Astrocyte (in vitro differentiated cells and primary cell): ENCODE results near the gene SH3BP1. TPM values are rescaled to one million over a fixed set of nuclear protein-coding genes. Genes with fewer than 3 reads are reported as not detected.

Source experiments
- DNase-seq: peaks from one replicate; pipeline ENCODE4 v3.0.0-alpha.2; 2010; ENCODE audit warnings: low read depth
- FAIRE-seq: peaks from 2 replicates; lab custom pipeline; 2011; peaks lifted over from hg19 to GRCh38; lab: Jason Lieb, UNC
- H2AFZ ChIP-seq: 2 replicates; pipeline ENCODE4 v1.6.0; 2012; ENCODE audit warnings: low read depth, low read length, inconsistent platforms
- H3K27ac ChIP-seq: 2 replicates; pipeline ENCODE4 v1.5.1; 2011; ENCODE audit warnings: low read depth, low read length, inconsistent platforms
- H3K27me3 ChIP-seq: 2 replicates; pipeline ENCODE4 v1.6.0; 2011; ENCODE audit warnings: low read length, inconsistent platforms; ENCODE audit not compliant: insufficient read depth
- H3K36me3 ChIP-seq: 2 replicates; pipeline ENCODE4 v1.5.1; 2011; ENCODE audit warnings: low read length, inconsistent platforms; ENCODE audit not compliant: insufficient read depth
- H3K4me1 ChIP-seq: 2 replicates; pipeline ENCODE4 v1.5.1; 2011; ENCODE audit warnings: low read length, inconsistent platforms; ENCODE audit not compliant: insufficient read depth
- H3K4me2 ChIP-seq: 2 replicates; pipeline ENCODE4 v1.6.0; 2012; ENCODE audit warnings: low read length, inconsistent platforms
- H3K4me3 ChIP-seq: 2 replicates; pipeline ENCODE4 v1.5.1; 2011; ENCODE audit warnings: low read depth, mild to moderate bottlenecking, low read length, inconsistent platforms; ENCODE audit not compliant: insufficient read depth
- H3K79me2 ChIP-seq: 2 replicates; pipeline ENCODE4 v1.6.0; 2012; ENCODE audit warnings: mild to moderate bottlenecking, low read length, inconsistent platforms; ENCODE audit not compliant: insufficient read depth
- H3K9ac ChIP-seq: 2 replicates; pipeline ENCODE4 v1.6.0; 2012; ENCODE audit warnings: mild to moderate bottlenecking, low read length, inconsistent platforms
- H3K9me3 ChIP-seq: 2 replicates; pipeline ENCODE4 v1.5.1; 2012; ENCODE audit warnings: low read depth, mild to moderate bottlenecking, low read length, inconsistent platforms; ENCODE audit not compliant: insufficient read depth
- H4K20me1 ChIP-seq: 2 replicates; pipeline ENCODE4 v1.6.0; 2012; ENCODE audit warnings: low read length, inconsistent platforms; ENCODE audit not compliant: insufficient read depth
- H3K27ac Mint-ChIP-seq: one replicate; pipeline ENCODE4 v1.8.0; 2021; ENCODE audit warnings: mild to moderate bottlenecking, mixed read lengths; ENCODE audit not compliant: unreplicated experiment
- H3K27me3 Mint-ChIP-seq: one replicate; pipeline ENCODE4 v1.8.0; 2021; ENCODE audit warnings: low read depth, mixed read lengths; ENCODE audit not compliant: unreplicated experiment
- H3K36me3 Mint-ChIP-seq: one replicate; pipeline ENCODE4 v1.8.0; 2021; ENCODE audit warnings: low read depth, mixed read lengths; ENCODE audit not compliant: unreplicated experiment
- H3K4me1 Mint-ChIP-seq: one replicate; pipeline ENCODE4 v1.8.0; 2021; ENCODE audit warnings: low read depth, mixed read lengths; ENCODE audit not compliant: unreplicated experiment
- H3K4me3 Mint-ChIP-seq: one replicate; pipeline ENCODE4 v1.8.0; 2021; ENCODE audit warnings: mild to moderate bottlenecking, moderate library complexity, mixed read lengths; ENCODE audit not compliant: unreplicated experiment
- H3K9me3 Mint-ChIP-seq: one replicate; pipeline ENCODE4 v1.8.0; 2021; ENCODE audit warnings: mild to moderate bottlenecking, mixed read lengths; ENCODE audit not compliant: unreplicated experiment
- EZH2 ChIP-seq: IDR thresholded peaks from 2 replicates; pipeline ENCODE4 v1.6.1; 2012; ENCODE audit warnings: mild to moderate bottlenecking, low read length, inconsistent platforms; ENCODE audit not compliant: insufficient read depth
- total RNA-seq: library from RNA; stranded (reverse); gene quantifications from 2 replicates; pipeline ENCODE4 v1.2.1, GENCODE V29; 2021
- TF ChIP-seq, protein P1 (sequence below): IDR thresholded peaks from 2 replicates; pipeline ENCODE4 v1.5.1; 2011; ENCODE audit warnings: low read depth, mild to moderate bottlenecking, inconsistent platforms, low read length, moderate library complexity; ENCODE audit not compliant: insufficient read depth

Gene SH3BP1
- total RNA-seq, 1 donor from 2014 or later = 26.5 TPM

DNA sequence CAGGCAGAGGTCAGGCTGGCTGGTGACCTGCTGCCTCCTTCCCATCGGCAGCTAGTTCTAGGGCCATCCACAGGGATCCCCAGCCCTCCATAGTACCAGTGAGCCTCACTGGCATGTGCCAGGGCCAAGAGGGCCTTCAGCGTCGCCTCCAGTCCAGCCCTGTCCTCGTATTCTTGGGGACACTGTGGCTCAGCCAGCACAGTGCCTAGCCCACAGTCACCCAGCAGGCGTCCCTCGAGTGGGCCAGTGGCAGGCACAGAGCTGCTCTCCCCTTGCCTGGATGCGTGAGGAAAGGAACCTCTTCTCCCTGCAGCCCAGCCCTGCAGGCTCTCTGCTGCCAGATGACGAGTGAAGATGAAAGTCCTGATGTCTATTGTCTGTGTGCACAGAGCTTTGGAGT, 10.6 kb upstream of the SH3BP1 start:
- Histone ChIP-seq H3K27ac (no peak overlapping the region), H3K9ac (no peak overlapping the region), H3K79me2 (no peaks in the 10 kb centered on the region), H3K9me3 (no peaks in the 10 kb centered on the region), H3K27me3 (no peaks in the 10 kb centered on the region), H4K20me1 (peaks cover 1% of the 10 kb centered on the region), H3K36me3 (no peaks in the 10 kb centered on the region), H3K4me2 (no peak overlapping the region), H3K4me3 (no peak overlapping the region), H3K4me1 (peaks cover 11% of the 10 kb centered on the region), H2AFZ (no peak overlapping the region)
- FAIRE-seq (no peak), DNase-seq (no peak)
- H3K27ac Mint-ChIP-seq = no peak overlapping the region
- no peak overlapping the region for H3K4me3 Mint-ChIP-seq
- H3K9me3 Mint-ChIP-seq = no peaks in the 10 kb centered on the region
- peaks cover 12% of the 10 kb centered on the region for H3K4me1 Mint-ChIP-seq
- peaks cover 9% of the 10 kb centered on the region for H3K36me3 Mint-ChIP-seq
- H3K27me3 Mint-ChIP-seq = no peaks in the 10 kb centered on the region
- TF ChIP-seq, protein P1, sequence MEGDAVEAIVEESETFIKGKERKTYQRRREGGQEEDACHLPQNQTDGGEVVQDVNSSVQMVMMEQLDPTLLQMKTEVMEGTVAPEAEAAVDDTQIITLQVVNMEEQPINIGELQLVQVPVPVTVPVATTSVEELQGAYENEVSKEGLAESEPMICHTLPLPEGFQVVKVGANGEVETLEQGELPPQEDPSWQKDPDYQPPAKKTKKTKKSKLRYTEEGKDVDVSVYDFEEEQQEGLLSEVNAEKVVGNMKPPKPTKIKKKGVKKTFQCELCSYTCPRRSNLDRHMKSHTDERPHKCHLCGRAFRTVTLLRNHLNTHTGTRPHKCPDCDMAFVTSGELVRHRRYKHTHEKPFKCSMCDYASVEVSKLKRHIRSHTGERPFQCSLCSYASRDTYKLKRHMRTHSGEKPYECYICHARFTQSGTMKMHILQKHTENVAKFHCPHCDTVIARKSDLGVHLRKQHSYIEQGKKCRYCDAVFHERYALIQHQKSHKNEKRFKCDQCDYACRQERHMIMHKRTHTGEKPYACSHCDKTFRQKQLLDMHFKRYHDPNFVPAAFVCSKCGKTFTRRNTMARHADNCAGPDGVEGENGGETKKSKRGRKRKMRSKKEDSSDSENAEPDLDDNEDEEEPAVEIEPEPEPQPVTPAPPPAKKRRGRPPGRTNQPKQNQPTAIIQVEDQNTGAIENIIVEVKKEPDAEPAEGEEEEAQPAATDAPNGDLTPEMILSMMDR = no peak
- TF ChIP-seq EZH2 = no peak

DNA sequence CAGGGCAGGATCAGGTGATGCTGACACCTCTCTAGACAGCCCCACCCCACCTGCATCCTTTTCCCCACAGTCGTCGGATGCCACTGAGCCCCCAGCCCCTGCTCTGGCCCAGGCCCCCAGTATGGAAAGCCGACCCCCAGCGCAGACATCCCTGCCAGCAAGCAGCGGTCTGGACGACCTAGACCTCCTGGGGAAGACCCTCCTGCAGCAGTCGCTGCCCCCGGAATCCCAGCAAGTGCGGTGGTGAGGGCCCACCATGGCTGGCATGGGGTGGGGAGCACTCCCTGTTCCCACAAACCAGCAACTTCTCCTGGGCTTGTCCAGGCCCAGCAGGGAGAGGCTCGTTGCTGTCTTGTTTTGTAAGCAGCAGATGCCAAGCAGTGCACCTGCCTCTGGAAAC, 9.5 kb upstream of the SH3BP1 start:
- Histone ChIP-seq H2AFZ (no peak overlapping the region), H4K20me1 (no peaks in the 10 kb centered on the region), H3K27ac (no peak overlapping the region), H3K36me3 (no peaks in the 10 kb centered on the region), H3K27me3 (no peaks in the 10 kb centered on the region), H3K4me1 (peaks cover 22% of the 10 kb centered on the region), H3K4me2 (no peak overlapping the region), H3K79me2 (no peaks in the 10 kb centered on the region), H3K9me3 (no peaks in the 10 kb centered on the region), H3K4me3 (no peak overlapping the region), H3K9ac (no peak overlapping the region)
- TF ChIP-seq EZH2 = no peak
- TF ChIP-seq, protein P1 = no peak
- H3K9me3 Mint-ChIP-seq = no peaks in the 10 kb centered on the region
- H3K27me3 Mint-ChIP-seq = no peaks in the 10 kb centered on the region
- no peak overlapping the region for H3K27ac Mint-ChIP-seq
- no peak for FAIRE-seq
- peaks cover 6% of the 10 kb centered on the region for H3K36me3 Mint-ChIP-seq
- DNase-seq = no peak
- H3K4me3 Mint-ChIP-seq = no peak overlapping the region
- H3K4me1 Mint-ChIP-seq = peaks cover 20% of the 10 kb centered on the region

DNA sequence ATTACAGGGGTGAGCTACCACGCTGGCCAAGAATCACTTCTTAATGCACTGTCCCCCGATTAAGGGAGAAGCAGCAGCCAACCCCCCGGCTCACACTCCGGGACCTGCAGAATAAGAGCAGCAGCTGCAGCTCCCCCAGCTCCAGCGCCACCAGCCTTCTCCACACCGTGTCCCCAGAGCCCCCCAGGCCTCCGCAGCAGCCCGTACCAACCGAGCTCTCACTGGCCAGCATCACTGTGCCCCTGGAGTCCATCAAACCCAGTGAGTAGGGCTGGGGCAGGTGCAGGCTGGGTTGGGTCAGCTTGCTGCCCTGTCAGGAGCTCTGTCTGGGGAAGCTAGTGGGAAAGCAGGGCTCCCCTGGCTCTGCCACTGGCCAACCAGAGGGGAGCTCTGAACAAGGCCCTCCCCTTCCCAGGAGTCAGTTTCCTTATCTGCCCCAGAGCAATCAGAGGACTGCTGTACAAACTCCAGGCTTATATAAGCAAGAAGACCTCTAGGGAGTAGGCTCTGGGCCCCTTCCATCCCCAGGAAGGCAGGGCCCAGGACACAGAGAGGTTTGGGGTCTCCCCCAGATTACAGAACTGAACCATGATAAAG, 8.5 kb upstream of the SH3BP1 start:
- no peaks in the 10 kb centered on the region for H3K27me3 Mint-ChIP-seq
- TF ChIP-seq EZH2 = no peak
- TF ChIP-seq, protein P1 = no peak
- no peak overlapping the region for H3K27ac Mint-ChIP-seq
- H3K9me3 Mint-ChIP-seq = no peaks in the 10 kb centered on the region
- Histone ChIP-seq H3K9ac (no peak overlapping the region), H2AFZ (no peak overlapping the region), H4K20me1 (no peaks in the 10 kb centered on the region), H3K36me3 (no peaks in the 10 kb centered on the region), H3K27ac (no peak overlapping the region), H3K4me3 (no peak overlapping the region), H3K4me1 (peaks cover 26% of the 10 kb centered on the region), H3K9me3 (no peaks in the 10 kb centered on the region), H3K4me2 (no peak overlapping the region), H3K79me2 (no peaks in the 10 kb centered on the region), H3K27me3 (no peaks in the 10 kb centered on the region)
- H3K4me1 Mint-ChIP-seq = peaks cover 25% of the 10 kb centered on the region
- DNase-seq (no peak), FAIRE-seq (no peak)
- H3K36me3 Mint-ChIP-seq = peaks cover 6% of the 10 kb centered on the region
- no peak overlapping the region for H3K4me3 Mint-ChIP-seq
